HG03469 (cell line): Measurements from ENCODE around the gene CTSL.

ENCODE experiments used
- ATAC-seq: cut with Tn5 transposase; IDR thresholded peaks from one replicate; pipeline ENCODE4 v1.9.1; 2021; ENCODE audit warnings: mild to moderate bottlenecking, moderate library complexity, moderate number of reproducible peaks; ENCODE audit not compliant: unreplicated experiment

Gene CTSL

GRCh38 chr9:87725900-87726709 lies at the start of gene CTSL:
Gene CTSL (plus strand): TSS chr9:87726119. CDS start chr9:87727604, 1,485 bp downstream.
- ATAC-seq, result no peak

- ATAC-seq, result no peak
These were observed 48.7 kb upstream of the CTSL start for GRCh38 chr9:87676976-87677775.

- ATAC-seq, result no peak
These were observed 47.9 kb upstream of the CTSL start for GRCh38 chr9:87677776-87678587.

GRCh38 chr9:87678650-87679355 lies 47.1 kb upstream of the CTSL start:
- ATAC-seq, result no peak

- ATAC-seq, result no peak
These were observed 44.5 kb upstream of the CTSL start for GRCh38 chr9:87681271-87682061.

GRCh38 chr9:87682085-87682484 lies 43.8 kb upstream of the CTSL start:
- no peak for ATAC-seq

- no peak for ATAC-seq
These were observed 43.3 kb upstream of the CTSL start for GRCh38 chr9:87682618-87683017.

- no peak for ATAC-seq
These were observed 41.9 kb upstream of the CTSL start for GRCh38 chr9:87683751-87684626.

- ATAC-seq, result no peak
These were observed 41.2 kb upstream of the CTSL start for GRCh38 chr9:87684627-87685219.

- ATAC-seq, result no peak
These were observed 40.5 kb upstream of the CTSL start for GRCh38 chr9:87685441-87685840.

GRCh38 chr9:87685871-87686519 lies 39.9 kb upstream of the CTSL start:
- no peak for ATAC-seq

- ATAC-seq, result no peak
These were observed 39.3 kb upstream of the CTSL start for GRCh38 chr9:87686520-87687090.

- ATAC-seq, result no peak
These were observed 38.7 kb upstream of the CTSL start for GRCh38 chr9:87687207-87687606.

GRCh38 chr9:87694236-87694755 lies 31.6 kb upstream of the CTSL start:
- ATAC-seq, result no peak

- ATAC-seq, result no peak
These were observed 30.4 kb upstream of the CTSL start for GRCh38 chr9:87695523-87695922.

- ATAC-seq, result no peak
These were observed 29.3 kb upstream of the CTSL start for GRCh38 chr9:87696641-87697040.

GRCh38 chr9:87698069-87698809 lies 27.7 kb upstream of the CTSL start:
- no peak for ATAC-seq
